HL-60/S4 (cell line): Measurements from ENCODE around the gene RALB.
"Not testable (repeated sequence)": the region's sequence is repeated elsewhere in the genome, so short reads cannot be mapped to it uniquely, and the experiment has no call there.

ENCODE experiments used
- in situ Hi-C: fragments of 300-500 bp; cut with MboI; formaldehyde crosslinking; loops from 2 replicates; pipeline ENCODE4 v1.14.3; 2022; ENCODE audit warnings: low sequenced_read_pairs

RALB gene

DNA sequence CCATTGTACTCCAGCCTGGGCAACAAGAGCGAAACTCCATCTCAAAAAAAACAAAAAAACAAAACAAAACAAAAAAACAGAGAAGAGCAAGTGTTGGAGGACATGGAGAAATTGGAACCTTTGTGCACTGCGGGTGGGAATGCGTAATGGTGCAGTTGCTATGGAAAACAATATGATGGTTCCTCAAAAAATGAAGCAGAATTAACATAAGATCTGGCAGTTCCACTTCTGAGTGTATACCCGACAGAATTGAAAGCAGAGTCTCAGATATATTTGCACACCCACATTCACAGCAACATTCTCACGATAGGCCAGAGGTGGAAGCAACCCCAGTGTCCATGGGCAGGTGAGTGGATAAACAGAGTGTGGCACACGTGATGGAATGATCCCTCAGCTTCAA lies 11.0 kb upstream of the RALB start:
- in situ Hi-C loops, result no loop called here

DNA sequence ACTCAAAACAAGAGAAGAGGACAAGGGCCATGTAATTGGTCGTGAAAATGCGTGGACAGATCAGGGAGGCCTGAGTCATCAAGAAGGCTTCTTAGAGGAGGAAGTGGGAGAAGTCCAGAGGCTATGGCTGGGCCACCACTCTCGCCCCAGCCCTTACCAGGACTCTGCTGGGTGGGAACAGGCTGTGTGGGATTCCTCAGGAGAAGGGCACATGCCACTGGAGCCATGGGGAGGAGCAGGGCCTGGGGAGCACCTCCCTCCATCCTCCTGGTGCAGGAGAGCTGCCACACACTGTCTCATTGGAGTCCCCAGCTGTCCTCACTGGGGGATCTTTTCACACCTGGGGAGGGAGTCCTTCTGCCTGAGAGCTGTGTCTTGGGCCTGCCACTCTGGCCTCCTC lies 9.4 kb upstream of the RALB start:
- in situ Hi-C loops, result no loop called here

DNA sequence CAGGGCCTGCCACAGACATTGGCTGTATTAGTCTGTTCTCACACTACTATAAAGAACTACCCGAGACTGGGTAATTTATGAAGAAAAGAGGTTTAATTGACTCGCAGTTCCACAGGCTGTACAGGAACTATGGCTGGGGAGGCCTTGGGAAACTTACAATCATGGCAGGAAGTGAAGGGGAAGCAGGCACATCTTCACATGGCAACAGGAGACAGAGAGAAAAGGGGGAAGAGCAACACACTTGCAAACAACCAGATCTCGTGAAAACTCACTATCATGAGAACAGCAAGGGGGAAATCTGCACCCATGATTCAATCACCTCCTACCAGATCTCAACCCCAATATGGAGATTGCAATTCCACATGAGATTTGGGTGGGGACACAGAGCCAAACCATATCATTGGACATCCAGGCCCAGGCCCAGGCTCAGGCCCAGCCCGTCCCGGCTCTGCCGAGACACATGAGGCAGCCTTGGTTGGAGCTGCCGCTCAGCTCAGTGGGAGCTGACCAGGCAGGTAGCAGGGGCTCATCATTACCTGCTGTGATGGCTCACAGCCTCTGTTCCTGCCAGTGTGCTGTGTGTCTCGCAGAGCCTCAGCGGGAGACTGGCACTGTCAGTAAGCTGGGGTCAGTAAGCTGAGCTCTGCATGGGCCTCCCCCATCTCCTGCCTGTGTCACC lies 8.6 kb upstream of the RALB start:
- in situ Hi-C loops, result no loop called here

DNA sequence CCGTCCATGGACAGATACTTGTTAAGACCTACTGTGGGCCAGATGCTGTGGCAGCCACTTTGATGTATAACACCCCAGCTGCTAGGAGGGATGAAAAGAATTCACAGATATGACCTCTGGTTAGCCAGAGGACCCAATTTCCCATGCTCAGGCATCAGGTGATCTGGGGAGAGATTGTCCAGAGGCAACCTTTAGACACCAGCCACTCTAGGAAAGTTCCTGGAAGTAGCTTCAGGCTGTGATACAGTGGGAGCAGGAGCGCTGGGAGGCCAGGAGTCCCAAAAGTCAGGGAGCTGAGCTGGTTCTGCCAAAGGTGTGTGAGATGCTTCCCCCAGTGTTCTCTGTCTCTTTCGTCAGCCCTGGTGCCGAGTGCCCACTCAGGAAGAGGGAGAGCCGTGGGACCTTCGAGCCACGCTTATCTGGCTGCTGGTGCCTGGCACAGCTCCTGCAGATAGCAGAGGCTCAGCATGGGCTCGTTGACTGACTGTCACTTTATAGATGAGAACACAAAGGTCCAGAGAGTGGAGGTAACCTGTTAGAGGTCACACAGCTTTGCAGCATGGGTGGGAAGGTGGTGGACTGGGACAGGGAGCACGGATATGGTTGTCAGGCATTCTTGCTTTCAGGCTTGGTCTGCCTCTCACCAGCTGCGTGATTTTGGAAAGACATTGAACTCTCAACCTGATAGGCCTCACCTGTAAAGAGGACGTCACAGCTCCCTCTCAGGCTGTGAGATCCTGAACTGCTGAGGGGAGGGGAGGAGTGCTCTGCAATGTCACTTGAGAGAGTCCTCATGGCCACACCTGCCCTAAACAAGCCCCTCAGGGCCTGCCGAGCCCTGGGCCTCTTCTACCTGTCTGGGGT lies 7.8 kb upstream of the RALB start:
- in situ Hi-C loops, result no loop called here

DNA sequence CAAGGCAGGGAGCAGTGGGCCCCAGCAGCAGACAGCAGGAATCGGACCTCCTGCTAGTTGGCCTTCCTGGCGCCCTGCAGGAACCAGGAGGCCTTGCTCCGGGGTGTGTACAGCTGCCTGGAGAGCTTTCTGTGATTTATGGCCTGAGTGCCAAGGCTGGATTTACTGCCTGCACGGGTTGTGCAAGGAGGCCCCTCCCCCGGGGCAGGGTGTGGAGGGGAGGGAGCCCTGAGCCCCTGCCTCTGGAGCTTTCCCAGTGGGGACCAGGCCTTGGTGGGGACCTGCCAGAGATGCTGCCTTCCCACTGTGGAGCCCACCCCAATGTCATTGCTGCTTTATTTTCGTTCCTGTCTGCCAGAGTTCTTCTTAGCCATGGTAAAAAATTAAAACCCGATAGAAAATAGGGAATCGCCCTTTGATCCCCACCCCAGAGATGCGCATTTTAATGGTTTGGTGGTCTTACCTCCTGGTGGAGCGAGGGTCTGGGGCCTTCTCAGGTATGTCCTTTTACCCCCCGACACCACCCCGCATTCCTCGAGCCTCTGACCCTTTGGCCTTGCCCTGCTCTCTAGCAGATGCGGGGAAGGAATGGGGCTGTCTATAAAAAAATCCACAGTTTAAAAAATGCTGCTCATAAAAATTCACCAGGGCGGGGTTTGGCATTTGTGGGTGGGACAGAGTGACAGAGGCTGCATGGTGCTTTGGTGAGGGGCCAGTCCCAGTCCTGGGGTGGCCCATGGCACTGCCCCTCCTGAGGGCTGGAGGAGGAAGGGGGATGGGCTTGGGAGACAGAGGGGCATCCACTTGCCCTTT lies 6.9 kb upstream of the RALB start:
- in situ Hi-C loops, result no loop called here

DNA sequence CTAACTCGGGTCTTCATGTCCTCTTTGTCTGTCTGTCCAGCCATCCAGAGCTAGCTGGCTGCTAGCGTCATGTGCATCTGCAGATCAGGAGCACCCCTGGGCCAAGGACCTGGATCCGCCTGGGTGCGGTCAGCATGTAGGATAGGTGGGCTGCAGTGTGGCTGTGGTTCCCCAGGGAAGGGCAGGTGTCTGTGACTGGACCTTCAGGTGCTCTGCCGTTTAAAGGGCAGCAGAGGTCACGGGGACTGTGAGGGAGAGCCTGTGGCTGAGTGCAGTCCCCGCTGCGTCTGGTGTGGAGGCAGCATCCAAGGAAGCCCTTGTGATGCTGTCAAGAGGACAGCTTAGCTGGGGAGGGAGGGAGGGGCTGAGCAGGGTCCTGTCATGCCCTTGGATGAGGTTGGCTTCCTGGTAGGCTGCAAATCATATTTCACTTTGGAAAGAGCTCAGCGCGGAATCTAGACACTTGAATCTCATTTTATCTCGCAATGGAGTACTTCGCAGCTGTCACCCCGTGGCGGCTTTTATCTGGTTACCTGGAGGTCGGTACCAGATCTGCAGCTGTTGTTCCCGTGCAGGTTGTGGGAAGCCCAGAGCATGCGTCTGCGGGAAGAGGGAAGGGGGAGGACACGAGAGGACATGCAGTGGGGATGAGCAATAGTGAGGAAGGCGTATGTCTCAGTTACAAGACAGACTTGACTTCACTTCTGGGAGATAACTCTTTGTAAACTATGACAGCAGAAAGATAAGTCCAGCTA lies 5.9 kb upstream of the RALB start:
- in situ Hi-C loops, result no loop called here

DNA sequence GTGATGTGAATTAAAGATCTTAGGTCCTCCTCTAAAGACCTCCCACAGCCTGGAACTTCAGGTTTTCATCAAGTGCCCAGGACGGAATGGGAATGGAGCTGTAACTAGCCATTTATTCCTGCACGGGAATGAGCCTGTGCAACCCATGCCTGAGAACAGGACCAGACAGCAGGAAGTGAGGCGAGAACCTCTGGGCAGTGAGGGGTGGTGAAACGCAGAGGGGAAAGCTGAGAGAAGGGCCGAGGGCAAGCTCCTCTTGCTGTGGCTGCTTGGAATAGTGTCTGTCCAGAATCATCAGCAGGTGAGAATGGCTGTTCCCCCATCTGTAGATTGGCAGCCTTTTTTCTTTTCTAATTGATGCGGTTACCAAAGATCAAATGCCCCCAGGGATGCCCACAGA lies 4.8 kb upstream of the RALB start:
- in situ Hi-C loops, result no loop called here

DNA sequence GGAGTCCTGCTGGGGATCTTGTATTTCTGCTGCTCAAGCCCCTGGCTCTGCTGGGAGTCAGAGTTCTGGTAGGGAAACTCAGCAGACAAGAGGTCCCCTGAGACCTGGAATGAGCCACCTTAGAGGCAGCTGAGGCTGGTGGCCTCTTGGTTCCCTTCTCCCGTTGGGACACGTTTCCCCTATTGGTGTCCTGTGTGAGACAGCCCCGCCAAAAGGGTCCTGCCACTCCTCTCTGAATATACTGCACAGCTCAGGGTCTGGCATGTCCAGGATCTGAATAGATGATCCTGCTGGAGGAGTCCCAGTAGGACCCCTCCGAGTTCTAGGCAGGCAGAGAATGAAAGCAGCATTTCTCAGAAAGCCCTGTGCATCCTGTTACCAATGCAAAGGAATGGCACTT lies 2.0 kb upstream of the RALB start:
- in situ Hi-C loops, result no loop called here

DNA sequence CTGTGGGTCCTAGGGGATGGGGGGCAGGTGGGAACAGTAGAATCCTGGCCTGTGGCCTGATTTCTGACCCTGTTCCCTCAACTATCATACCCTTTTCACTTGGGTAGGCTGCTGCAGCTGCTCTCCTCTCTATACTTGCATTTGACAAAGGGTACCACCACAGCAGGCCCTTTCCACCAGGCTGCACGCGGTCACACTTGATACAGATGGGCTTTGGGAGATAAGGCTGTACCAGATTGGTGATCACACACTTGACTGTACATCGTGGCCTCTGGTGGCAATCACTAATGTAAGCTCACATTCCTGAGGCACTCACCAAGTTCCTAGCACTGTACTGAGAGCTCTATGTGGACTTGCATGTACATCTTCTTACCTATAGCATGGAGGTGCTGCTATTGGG lies 1.6 kb upstream of the RALB start:
- in situ Hi-C loops, result no loop called here

DNA sequence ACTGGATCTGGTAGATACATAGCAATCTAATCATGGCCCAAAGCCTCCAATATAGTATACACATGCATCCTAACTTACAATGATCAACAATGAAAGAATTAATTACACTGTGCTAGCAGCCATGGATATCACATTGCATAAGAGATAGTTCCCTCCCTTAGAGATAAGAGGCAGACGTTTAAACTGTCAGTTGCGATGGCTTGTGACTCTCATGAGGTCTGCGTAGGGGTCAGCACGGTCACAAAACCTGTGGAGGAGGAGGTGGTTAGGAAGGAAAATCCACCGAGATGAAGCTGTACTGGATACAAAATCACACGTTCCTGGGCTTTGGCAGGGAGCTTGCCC lies 800 bp upstream of the RALB start:
- in situ Hi-C loops, result no loop called here

DNA sequence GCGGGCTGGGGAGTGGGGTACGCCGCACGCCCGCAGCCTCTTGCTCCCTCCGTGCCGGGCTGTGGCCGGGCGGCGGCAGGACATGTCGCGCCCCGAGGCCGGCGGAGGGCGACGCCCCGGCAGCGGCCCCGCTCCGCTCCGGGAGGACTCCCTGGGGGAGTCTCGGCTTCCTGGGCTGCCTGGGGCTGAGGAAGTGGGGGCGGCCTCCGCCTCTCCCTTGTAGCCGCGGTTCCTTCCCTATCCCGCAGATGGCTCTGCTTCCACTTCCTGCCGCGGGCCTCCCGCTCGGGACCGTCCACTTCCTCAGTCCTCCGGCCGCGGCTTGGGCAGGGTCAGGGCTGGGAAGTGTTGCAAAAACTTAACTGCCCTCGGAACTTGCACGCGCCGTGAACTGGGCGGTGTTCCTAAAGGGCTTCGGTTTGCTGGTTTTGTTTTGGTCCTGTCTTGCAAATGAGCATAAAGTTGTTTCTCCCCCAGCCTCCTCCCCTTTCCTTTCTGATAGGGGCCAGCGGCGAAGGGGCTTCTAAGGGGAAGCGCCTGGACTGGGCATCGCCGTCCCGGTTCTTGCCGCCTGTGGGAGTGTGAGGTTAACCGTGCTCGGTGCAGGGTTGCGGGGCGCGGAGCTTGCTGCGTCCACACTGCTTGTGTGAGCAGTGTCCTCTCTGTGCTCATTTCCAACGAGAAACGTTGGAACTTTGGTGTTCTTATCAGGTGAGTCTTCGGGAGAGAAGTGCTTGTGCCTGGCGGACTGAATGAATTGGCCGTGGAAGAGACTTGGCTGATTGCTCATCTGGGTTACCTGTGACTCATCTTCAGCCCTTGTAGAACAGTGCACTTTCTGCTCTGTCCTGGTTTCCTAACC lies 600 bp downstream of the RALB start:
- in situ Hi-C loops, result no loop called here

DNA sequence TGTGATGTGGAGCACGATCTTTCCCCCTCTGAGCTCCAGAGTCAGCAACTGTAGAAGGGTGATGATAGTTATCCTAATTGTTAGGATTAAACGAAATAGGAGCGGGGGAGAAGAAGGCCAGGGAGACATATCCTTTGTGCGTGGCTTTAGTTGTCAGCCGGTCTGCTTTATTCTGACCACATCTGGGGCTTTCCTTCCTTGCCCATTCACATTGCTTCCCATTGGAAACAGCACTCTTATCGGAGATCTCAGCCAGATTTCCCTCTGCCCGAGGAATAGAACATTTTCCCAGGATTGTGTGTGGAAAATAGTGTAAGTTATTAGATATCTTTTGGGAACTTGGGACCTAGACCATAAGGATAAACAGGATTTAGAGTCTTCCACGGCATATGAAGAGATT lies 1.5 kb downstream of the RALB start:
- in situ Hi-C loops, result no loop called here

DNA sequence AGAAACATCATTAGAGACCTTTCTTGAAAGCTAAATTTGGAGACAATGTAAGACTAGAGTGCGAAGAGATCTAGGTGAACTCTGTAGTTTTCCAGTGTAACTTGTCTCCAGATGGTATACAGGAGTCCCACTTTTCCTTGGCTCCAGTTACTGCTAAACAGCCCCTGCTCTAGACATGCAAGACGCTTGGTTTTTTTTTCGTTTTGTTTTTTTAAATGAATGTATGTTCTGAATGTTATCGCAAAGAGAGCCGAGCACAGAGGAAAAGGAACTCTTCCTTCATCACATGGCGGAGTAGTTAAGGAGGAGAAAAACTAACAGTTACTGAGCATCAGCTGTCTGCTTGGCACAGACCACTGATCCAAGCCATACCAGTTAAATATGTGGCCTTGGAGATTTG lies 2.4 kb downstream of the RALB start:
- in situ Hi-C loops, result no loop called here

DNA sequence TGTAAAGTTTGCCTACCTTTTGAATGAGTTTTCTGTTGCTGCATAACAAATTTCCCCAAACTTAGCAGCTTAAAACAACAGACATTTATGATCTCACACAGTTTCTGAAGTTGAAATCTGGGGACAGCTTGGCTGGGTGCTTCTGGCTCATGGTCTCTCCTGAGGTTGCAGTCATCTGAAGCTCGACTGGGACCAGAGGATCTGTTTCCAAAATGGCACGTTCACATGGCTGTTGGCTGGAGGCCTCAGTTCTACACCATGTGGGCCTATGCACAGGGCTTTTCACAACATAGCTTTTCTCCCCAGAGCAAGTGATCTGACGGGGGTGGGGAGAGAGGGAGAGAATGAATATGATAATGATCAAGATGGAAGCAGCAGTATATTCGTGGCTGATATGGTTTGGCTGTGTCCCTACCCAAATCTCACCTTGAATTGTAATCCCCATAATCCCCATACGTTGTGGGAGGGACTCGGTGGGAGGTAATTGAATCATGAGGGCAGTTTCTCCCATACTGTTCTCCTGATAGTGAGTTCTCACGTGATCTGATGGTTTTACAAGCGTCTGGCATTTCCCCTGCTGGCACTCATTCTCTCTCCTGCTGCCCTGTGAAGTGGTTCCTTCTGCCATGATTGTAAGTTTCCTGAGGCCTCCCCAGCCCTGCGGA lies 3.5 kb downstream of the RALB start:
- in situ Hi-C loops, result no loop called here

DNA sequence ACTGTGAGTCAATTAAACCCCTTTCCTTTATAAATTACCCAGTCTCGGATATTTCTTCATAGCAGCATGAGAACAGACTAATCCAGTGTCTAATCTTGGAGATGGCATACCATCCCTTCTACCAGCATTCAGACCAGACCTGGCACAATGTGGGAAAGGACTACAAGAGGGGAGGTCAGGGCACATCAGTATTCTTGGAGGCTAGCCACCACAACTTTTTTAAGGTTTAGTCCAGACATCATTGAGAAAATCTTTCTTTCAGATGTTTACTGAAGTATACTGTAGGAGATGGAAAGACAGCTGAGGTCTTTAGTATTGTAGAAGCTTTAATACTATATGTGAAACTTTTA lies 4.0 kb downstream of the RALB start:
- in situ Hi-C loops, result no loop called here

DNA sequence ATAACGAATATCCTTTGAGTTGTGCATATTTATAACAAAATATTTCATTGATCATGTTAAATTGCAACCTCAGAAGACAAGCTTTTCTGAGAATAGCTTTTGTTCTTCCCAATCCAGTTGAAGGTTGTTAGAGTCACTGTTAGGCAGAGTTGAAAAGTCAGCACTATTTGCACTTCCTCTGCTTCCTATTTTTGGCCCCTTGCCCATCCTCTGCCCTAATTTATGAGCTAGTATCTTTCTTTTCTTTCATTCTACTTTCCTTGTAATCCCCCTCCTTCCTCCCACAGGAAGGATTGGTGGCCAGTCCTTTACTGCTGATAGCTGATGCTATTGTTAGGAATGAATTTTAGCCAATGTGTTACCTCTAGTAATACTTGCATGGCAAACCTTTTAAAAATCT lies 4.9 kb downstream of the RALB start:
- in situ Hi-C loops, result no loop called here

DNA sequence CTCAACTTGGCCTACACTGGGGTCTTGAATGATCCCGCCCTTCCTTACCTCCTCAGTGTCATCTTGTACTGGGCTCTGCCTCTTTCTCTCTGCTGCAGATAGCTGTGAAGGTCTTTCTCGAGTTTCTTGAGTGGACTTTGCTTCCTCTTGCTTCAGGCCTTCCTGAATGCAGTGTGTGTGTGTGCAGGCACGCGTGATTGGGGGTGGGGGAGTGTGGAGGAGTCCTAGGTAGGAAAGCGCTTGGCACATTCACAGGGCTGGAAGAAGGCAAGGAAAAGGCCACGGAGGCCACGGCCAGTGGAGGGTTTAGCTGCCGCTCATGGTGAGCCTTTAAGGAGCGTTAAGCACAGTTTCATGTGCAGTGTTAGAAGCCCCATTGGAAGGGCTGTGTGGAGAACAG lies 5.5 kb downstream of the RALB start:
- in situ Hi-C loops, result no loop called here

DNA sequence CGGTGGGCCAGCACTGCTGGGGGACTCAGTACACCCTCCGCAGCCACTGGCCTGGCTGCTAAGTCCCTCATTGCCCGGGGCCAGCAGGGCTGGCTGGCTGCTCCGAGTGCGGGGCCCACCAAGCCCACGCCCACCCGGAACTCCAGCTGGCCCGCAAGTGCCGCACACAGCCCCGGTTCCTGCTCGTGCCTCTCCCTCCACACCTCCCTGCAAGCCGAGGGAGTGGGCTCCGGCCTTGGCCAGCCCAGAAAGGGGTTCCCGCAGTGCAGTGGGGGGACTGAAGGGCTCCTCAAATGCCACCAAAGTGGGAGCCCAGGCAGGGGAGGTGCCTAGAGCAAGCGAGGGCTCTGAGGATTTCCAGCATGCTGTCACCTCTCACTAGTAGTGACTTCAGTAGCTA lies 7.3 kb downstream of the RALB start:
- in situ Hi-C loops, result not testable (repeated sequence)

DNA sequence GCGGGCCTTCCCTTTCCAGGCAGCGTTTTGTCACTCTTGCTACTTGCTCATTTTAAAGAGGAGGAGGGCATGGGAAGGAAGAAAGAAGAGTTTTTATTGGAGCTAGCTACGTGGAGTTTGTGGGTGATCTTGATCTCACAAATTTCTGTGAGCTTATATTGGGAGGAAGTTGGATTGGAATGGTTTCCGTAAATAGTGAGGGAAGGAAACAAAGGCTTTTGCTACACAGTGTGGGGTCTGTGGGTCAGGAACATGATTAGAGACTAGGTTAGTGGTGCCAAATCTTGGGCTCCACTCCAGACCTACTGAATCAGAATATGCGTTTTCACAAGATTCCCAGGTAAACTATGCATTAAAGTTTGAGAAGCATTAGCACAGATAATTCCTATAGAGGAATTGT lies 8.1 kb downstream of the RALB start:
- in situ Hi-C loops, result no loop called here
